Measurements from ENCODE around the gene MXRA7.

DNA sequence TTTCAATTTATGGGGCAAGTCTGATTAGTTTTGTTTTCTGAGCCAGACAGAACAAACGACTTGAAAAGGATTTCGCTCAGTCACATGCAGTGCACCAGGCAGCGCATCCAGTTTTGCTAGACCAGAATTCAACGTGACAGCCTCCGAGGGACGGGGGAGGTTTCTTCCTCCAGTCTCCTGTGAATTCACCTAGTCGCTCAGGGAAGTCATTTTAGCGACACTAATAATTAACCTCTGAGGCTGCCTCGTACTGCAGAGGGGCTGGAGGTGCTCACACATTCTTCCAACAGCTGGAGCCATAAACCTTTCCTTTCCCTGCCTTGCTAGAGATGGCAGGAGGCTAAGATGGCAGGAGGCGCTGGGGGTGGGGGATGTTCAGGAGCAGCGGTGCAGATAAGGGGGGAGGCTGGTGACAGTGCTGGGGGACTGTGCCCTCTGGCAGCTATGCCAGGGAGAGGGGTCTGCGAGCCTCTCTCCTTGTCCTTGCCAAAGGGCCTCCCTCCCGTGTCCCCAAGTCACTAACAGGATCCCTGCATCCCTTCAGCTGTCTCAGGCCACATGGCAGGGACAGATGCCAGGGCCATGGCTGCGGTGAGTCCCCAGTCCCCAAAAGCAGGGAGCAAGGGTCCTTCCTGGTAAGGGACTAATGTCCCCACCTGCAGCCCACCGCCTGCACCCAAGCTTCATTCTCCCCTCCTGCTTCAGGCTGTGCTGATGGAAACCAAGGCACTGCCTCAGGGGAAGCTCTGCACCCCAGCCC lies 24.0 kb downstream of the MXRA7 start:
- TF ChIP-seq, protein P1, sequence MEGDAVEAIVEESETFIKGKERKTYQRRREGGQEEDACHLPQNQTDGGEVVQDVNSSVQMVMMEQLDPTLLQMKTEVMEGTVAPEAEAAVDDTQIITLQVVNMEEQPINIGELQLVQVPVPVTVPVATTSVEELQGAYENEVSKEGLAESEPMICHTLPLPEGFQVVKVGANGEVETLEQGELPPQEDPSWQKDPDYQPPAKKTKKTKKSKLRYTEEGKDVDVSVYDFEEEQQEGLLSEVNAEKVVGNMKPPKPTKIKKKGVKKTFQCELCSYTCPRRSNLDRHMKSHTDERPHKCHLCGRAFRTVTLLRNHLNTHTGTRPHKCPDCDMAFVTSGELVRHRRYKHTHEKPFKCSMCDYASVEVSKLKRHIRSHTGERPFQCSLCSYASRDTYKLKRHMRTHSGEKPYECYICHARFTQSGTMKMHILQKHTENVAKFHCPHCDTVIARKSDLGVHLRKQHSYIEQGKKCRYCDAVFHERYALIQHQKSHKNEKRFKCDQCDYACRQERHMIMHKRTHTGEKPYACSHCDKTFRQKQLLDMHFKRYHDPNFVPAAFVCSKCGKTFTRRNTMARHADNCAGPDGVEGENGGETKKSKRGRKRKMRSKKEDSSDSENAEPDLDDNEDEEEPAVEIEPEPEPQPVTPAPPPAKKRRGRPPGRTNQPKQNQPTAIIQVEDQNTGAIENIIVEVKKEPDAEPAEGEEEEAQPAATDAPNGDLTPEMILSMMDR (IDR thresholded peaks at IDR 0.05) = no peak
- TF ChIP-seq POLR2AphosphoS5 (IDR thresholded peaks at IDR 0.05) (no peak), EP300 (IDR thresholded peaks at IDR 0.05; ENCODE audit: low read depth) (no peak), POLR2A (IDR thresholded peaks at IDR 0.05) (no peak)

Measured in transverse colon (tissue), 4 donors.